Mesenchymal stem cell (in vitro differentiated cells and primary cell): ENCODE data around the gene RCBTB2.

ENCODE experiments used
- DNase-seq: peaks from one replicate; pipeline ENCODE4 v3.0.0-alpha.2; 2013
- H2AFZ ChIP-seq: one replicate; pipeline ENCODE4 v1.6.1; 2013; ENCODE audit warnings: low read depth, mild to moderate bottlenecking, control low read depth, inconsistent platforms, low read length, moderate library complexity
- H2AK5ac ChIP-seq: 2 replicates; pipeline ENCODE4 v1.6.1; 2013; ENCODE audit warnings: low read length, moderate library complexity, mild to moderate bottlenecking, inconsistent platforms; ENCODE audit not compliant: severe bottlenecking
- H2BK120ac ChIP-seq: one replicate; pipeline ENCODE4 v1.6.1; 2013; ENCODE audit warnings: low read depth, mild to moderate bottlenecking, inconsistent platforms, low read length, moderate library complexity
- H2BK12ac ChIP-seq, 2 experiments: one replicate each; pipeline ENCODE4 v1.6.1; 2013; ENCODE audit warnings: inconsistent platforms in 2 of 2, low read length in 2 of 2, mild to moderate bottlenecking in 2 of 2, moderate library complexity in 2 of 2, control low read depth in 1 of 2
- H2BK15ac ChIP-seq: one replicate; pipeline ENCODE4 v1.6.1; 2013; ENCODE audit warnings: mild to moderate bottlenecking, low read depth, inconsistent platforms; ENCODE audit not compliant: poor library complexity, severe bottlenecking
- H2BK5ac ChIP-seq: 2 replicates; pipeline ENCODE4 v1.6.1; 2013; ENCODE audit warnings: low read depth, mild to moderate bottlenecking, low read length, control low read depth, inconsistent platforms; ENCODE audit not compliant: poor library complexity, severe bottlenecking
- H3K14ac ChIP-seq, 2 experiments: one replicate each; pipeline ENCODE4 v1.6.1; 2013; ENCODE audit warnings: inconsistent platforms in 2 of 2, low read length in 2 of 2, control low read depth in 1 of 2, mild to moderate bottlenecking in 1 of 2, moderate library complexity in 1 of 2
- H3K18ac ChIP-seq, 2 experiments: one replicate each; pipeline ENCODE4 v1.6.1; 2013; ENCODE audit warnings: inconsistent platforms in 2 of 2, low read length in 2 of 2, control low read depth in 1 of 2, low read depth in 1 of 2, mild to moderate bottlenecking in 1 of 2
- H3K23ac ChIP-seq, 2 experiments: one replicate each; pipeline ENCODE4 v1.6.1; 2013; ENCODE audit warnings: inconsistent platforms in 2 of 2, low read length in 2 of 2, mild to moderate bottlenecking in 2 of 2, moderate library complexity in 2 of 2, control low read depth in 1 of 2
- H3K27ac ChIP-seq: 2 replicates; pipeline ENCODE4 v1.5.1; 2013; ENCODE audit warnings: mild to moderate bottlenecking, moderate library complexity, low read length, control low read depth, inconsistent platforms; ENCODE audit not compliant: poor library complexity, severe bottlenecking
- H3K27me3 ChIP-seq, 2 experiments: 2 replicates each; pipeline versions ENCODE4 v1.6.1 to v1.7.0; 2013; ENCODE audit warnings: low read length in 2 of 2, mild to moderate bottlenecking in 2 of 2, moderate library complexity in 2 of 2, control low read depth in 1 of 2, inconsistent platforms in 1 of 2; ENCODE audit not compliant: control insufficient read depth in 1 of 2, insufficient read depth in 1 of 2
- H3K36me3 ChIP-seq, 2 experiments: 2 replicates each; pipeline versions ENCODE4 v1.6.1 to v1.7.0; 2013; ENCODE audit warnings: low read length in 2 of 2, control low read depth in 1 of 2, inconsistent platforms in 1 of 2, low read depth in 1 of 2, mild to moderate bottlenecking in 1 of 2; ENCODE audit not compliant: insufficient read depth in 2 of 2, control insufficient read depth in 1 of 2
- H3K4ac ChIP-seq, 2 experiments: one replicate each; pipeline ENCODE4 v1.6.1; 2013; ENCODE audit warnings: inconsistent platforms in 2 of 2, low read length in 2 of 2, mild to moderate bottlenecking in 2 of 2, moderate library complexity in 2 of 2, control low read depth in 1 of 2, low read depth in 1 of 2
- H3K4me1 ChIP-seq: 2 replicates; pipeline ENCODE4 v1.6.1; 2013; ENCODE audit warnings: low read depth, low read length, control low read depth; ENCODE audit not compliant: control insufficient read depth, insufficient read depth
- H3K4me2 ChIP-seq: 2 replicates; pipeline ENCODE4 v1.6.1; 2013; ENCODE audit warnings: low read length, mild to moderate bottlenecking, inconsistent platforms; ENCODE audit not compliant: poor library complexity, severe bottlenecking
- H3K4me3 ChIP-seq, 2 experiments: 2 replicates each; pipeline versions ENCODE4 v1.5.1 to v1.7.0; 2013; ENCODE audit warnings: low read length in 2 of 2, mild to moderate bottlenecking in 2 of 2, control low read depth in 1 of 2, low read depth in 1 of 2; ENCODE audit not compliant: insufficient read depth in 1 of 2
- H3K79me1 ChIP-seq: replicated peaks from 2 replicates; pipeline ENCODE4 v1.6.1; 2013; ENCODE audit warnings: mild to moderate bottlenecking, control low read depth, low read length, inconsistent platforms; ENCODE audit not compliant: poor library complexity, severe bottlenecking
- H3K9ac ChIP-seq: 2 replicates; pipeline ENCODE4 v1.7.0; 2013; ENCODE audit warnings: mild to moderate bottlenecking, low read length, moderate library complexity
- H3K9me3 ChIP-seq: 2 replicates; pipeline ENCODE4 v1.7.0; 2013; ENCODE audit warnings: mild to moderate bottlenecking, low read length; ENCODE audit not compliant: control insufficient read depth
- H4K8ac ChIP-seq: one replicate; pipeline ENCODE4 v1.6.1; 2013; ENCODE audit warnings: inconsistent platforms, mild to moderate bottlenecking, low read length, moderate library complexity
- H4K91ac ChIP-seq: one replicate; pipeline ENCODE4 v1.6.1; 2013; ENCODE audit warnings: mild to moderate bottlenecking, low read length, inconsistent platforms
- WGBS: methylation state at CpG from one replicate; pipeline ENCODE4 v1.1.7; 2013; ENCODE audit warnings: mixed read lengths; 5-methylcytosine and 5-hydroxymethylcytosine counted together

Gene RCBTB2

GRCh38 chr13:48478391-48478790 lies 54.5 kb downstream of the RCBTB2 start:
- WGBS = 38% methylated on average over 1 of the region's 1 CpG

GRCh38 chr13:48477191-48477855 lies 55.6 kb downstream of the RCBTB2 start:
- Histone ChIP-seq H2AK5ac (no peak overlapping the region), H3K79me1 (peaks cover 1% of the 10 kb centered on the region), H2BK120ac (no peak overlapping the region), H3K18ac (no peak overlapping the region), H4K91ac (no peak overlapping the region), H3K27ac (no peak overlapping the region), H3K4me3 (no peak overlapping the region), H2BK5ac (no peak overlapping the region), H3K9ac (no peak overlapping the region), H3K14ac (no peak overlapping the region), H4K8ac (no peak overlapping the region), H3K4me1 (no peaks in the 10 kb centered on the region), H2BK12ac (no peak overlapping the region), H3K27me3 (no peaks in the 10 kb centered on the region), H3K9me3 (no peaks in the 10 kb centered on the region), H3K4ac (no peak overlapping the region), H3K23ac (no peak overlapping the region), H3K4me2 (no peak overlapping the region), H3K36me3 (peaks cover 0 to 63% of the 10 kb centered on the region in 2 experiments), H2AFZ (no peak overlapping the region), H2BK15ac (no peak overlapping the region)
- no CpG with 5 or more reads among the region's 2 CpGs for WGBS
- no peak for DNase-seq

More at GRCh38 chr13:48478391-48478790, 54.5 kb downstream of the RCBTB2 start:
- Histone ChIP-seq H3K79me1 (peaks cover 1% of the 10 kb centered on the region), H3K4ac (no peak overlapping the region), H2BK5ac (no peak overlapping the region), H2AFZ (no peak overlapping the region), H3K4me1 (no peaks in the 10 kb centered on the region), H3K14ac (no peak overlapping the region), H3K23ac (no peak overlapping the region), H2BK15ac (no peak overlapping the region), H3K27me3 (no peaks in the 10 kb centered on the region), H3K18ac (no peak overlapping the region), H3K27ac (no peak overlapping the region), H2BK120ac (no peak overlapping the region), H4K91ac (no peak overlapping the region), H3K36me3 (peaks cover 0 to 69% of the 10 kb centered on the region in 2 experiments), H3K4me3 (no peak overlapping the region), H2BK12ac (no peak overlapping the region), H4K8ac (no peak overlapping the region), H3K9ac (no peak overlapping the region), H2AK5ac (no peak overlapping the region), H3K4me2 (no peak overlapping the region), H3K9me3 (no peaks in the 10 kb centered on the region)
- no peak for DNase-seq

GRCh38 chr13:48476686-48477085 lies 56.2 kb downstream of the RCBTB2 start:
- Histone ChIP-seq H2BK12ac (no peak overlapping the region), H2BK120ac (no peak overlapping the region), H2AFZ (no peak overlapping the region), H3K27me3 (no peaks in the 10 kb centered on the region), H2BK5ac (no peak overlapping the region), H2AK5ac (no peak overlapping the region), H2BK15ac (no peak overlapping the region), H3K4ac (no peak overlapping the region), H3K4me3 (no peak overlapping the region), H3K27ac (no peak overlapping the region), H3K9ac (no peak overlapping the region), H4K91ac (no peak overlapping the region), H3K4me1 (no peaks in the 10 kb centered on the region), H3K36me3 (peaks cover 0 to 59% of the 10 kb centered on the region in 2 experiments), H3K23ac (no peak overlapping the region), H3K79me1 (peaks cover 1% of the 10 kb centered on the region), H3K14ac (no peak overlapping the region), H3K9me3 (no peaks in the 10 kb centered on the region), H3K18ac (no peak overlapping the region), H3K4me2 (no peak overlapping the region), H4K8ac (no peak overlapping the region)
- 59% methylated on average over 3 of the region's 4 CpGs for WGBS
- no peak for DNase-seq

DNA sequence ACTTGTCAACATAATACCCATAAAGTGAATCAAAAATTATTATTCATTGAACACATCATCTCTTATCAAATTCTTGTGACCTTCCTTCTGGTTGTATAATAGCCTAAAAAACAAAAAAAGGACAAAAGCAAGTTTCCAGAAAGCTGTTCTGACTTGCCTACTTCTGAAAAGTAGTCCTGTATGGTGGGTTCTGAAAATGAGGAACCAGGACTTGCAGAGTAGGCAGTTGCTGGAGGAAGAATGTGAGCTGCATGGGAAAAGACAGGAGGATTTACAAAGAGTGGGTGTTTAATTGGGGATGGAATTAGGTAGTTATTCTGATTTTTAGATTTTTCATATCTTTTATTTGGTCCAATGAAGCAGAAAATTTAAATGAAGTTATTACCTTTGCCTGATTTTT lies 56.7 kb downstream of the RCBTB2 start:
- H2BK120ac ChIP-seq = no peak overlapping the region
- H3K18ac ChIP-seq = no peak overlapping the region

More for the DNA sequence above, 56.7 kb downstream of the RCBTB2 start:
- Histone ChIP-seq H3K4ac (no peak overlapping the region), H3K36me3 (peaks cover 0 to 56% of the 10 kb centered on the region in 2 experiments), H3K79me1 (peaks cover 1% of the 10 kb centered on the region), H3K9ac (no peak overlapping the region), H2AK5ac (no peak overlapping the region), H4K91ac (no peak overlapping the region), H3K27me3 (no peaks in the 10 kb centered on the region), H2BK12ac (no peak overlapping the region), H2AFZ (no peak overlapping the region), H3K14ac (no peak overlapping the region), H4K8ac (no peak overlapping the region), H2BK5ac (no peak overlapping the region), H3K4me3 (no peak overlapping the region), H3K23ac (no peak overlapping the region), H3K4me1 (no peaks in the 10 kb centered on the region), H3K27ac (no peak overlapping the region), H3K9me3 (no peaks in the 10 kb centered on the region), H2BK15ac (no peak overlapping the region), H3K4me2 (no peak overlapping the region)
- no peak for DNase-seq
